HUES48 (cell line): ENCODE results near the gene OLR1.
"Not testable (repeated sequence)": the region's sequence is repeated elsewhere in the genome, so short reads cannot be mapped to it uniquely, and the experiment has no call there.

Experiments used
- H3K27ac ChIP-seq: one replicate; pipeline ENCODE4 v1.7.0; 2013; ENCODE audit warnings: low read depth, low read length, inconsistent platforms
- H3K27me3 ChIP-seq: 2 replicates; pipeline ENCODE4 v1.6.1; 2013; ENCODE audit warnings: mild to moderate bottlenecking, low read length; ENCODE audit not compliant: control insufficient read depth, insufficient read depth
- H3K36me3 ChIP-seq: 2 replicates; pipeline ENCODE4 v1.6.1; 2013; ENCODE audit warnings: low read length; ENCODE audit not compliant: control insufficient read depth, insufficient read depth
- H3K4me1 ChIP-seq: 2 replicates; pipeline ENCODE4 v1.6.1; 2013; ENCODE audit warnings: mild to moderate bottlenecking, low read length; ENCODE audit not compliant: control insufficient read depth, insufficient read depth
- H3K4me3 ChIP-seq: 2 replicates; pipeline ENCODE4 v1.5.1; 2013; ENCODE audit warnings: mild to moderate bottlenecking, low read depth, low read length
- H3K9ac ChIP-seq: 2 replicates; pipeline ENCODE4 v1.6.1; 2013; ENCODE audit warnings: mild to moderate bottlenecking, low read depth, low read length, moderate library complexity
- H3K9me3 ChIP-seq: 2 replicates; pipeline ENCODE4 v1.6.1; 2013; ENCODE audit warnings: low read length; ENCODE audit not compliant: control insufficient read depth, insufficient read depth

Gene OLR1

GRCh38 chr12:10190558-10191388 lies 18.8 kb upstream of the OLR1 start:
- peaks cover 6% of the 10 kb centered on the region; the same call in 1 of the 2 replicates for H3K4me1 ChIP-seq
- H3K27ac ChIP-seq, result peak overlapping the region; percentile 75
- no peaks in the 10 kb centered on the region for H3K36me3 ChIP-seq
- H3K27me3 ChIP-seq, result no peaks in the 10 kb centered on the region
- no peaks in the 10 kb centered on the region for H3K9me3 ChIP-seq
- H3K9ac ChIP-seq, result no peak overlapping the region
- H3K4me3 ChIP-seq, result no peak overlapping the region

GRCh38 chr12:10189653-10190052 lies 17.7 kb upstream of the OLR1 start:
- Histone ChIP-seq H3K27ac (no peak overlapping the region), H3K27me3 (no peaks in the 10 kb centered on the region), H3K36me3 (no peaks in the 10 kb centered on the region), H3K4me3 (no peak overlapping the region), H3K4me1 (peaks cover 6% of the 10 kb centered on the region; the same call in 1 of the 2 replicates), H3K9me3 (no peaks in the 10 kb centered on the region), H3K9ac (no peak overlapping the region)

GRCh38 chr12:10186958-10187357 lies 15.0 kb upstream of the OLR1 start:
- H3K4me1 ChIP-seq, H3K36me3 ChIP-seq: not testable (repeated sequence)

GRCh38 chr12:10186299-10186698 lies 14.4 kb upstream of the OLR1 start:
- Histone ChIP-seq H3K27me3 (no peaks in the 10 kb centered on the region), H3K27ac (no peak overlapping the region), H3K9ac (no peak overlapping the region), H3K4me3 (no peak overlapping the region), H3K4me1 (0 out of 2 replicates have a peak, but pooled peaks cover 3% of the 10 kb centered on the region), H3K9me3 (no peaks in the 10 kb centered on the region), H3K36me3 (no peaks in the 10 kb centered on the region)

More at GRCh38 chr12:10186958-10187357, 15.0 kb upstream of the OLR1 start:
- not testable (repeated sequence) for H3K9me3 ChIP-seq, H3K9ac ChIP-seq, H3K27ac ChIP-seq, H3K4me3 ChIP-seq, H3K27me3 ChIP-seq

GRCh38 chr12:10184261-10184843 lies 12.4 kb upstream of the OLR1 start:
- Histone ChIP-seq H3K9ac (no peak overlapping the region), H3K27ac (no peak overlapping the region), H3K9me3 (no peaks in the 10 kb centered on the region), H3K4me3 (no peak overlapping the region), H3K27me3 (no peaks in the 10 kb centered on the region), H3K36me3 (no peaks in the 10 kb centered on the region), H3K4me1 (0 out of 2 replicates have a peak, but pooled peaks cover 3% of the 10 kb centered on the region)

- H3K27me3 ChIP-seq, result no peaks in the 10 kb centered on the region
- H3K9ac ChIP-seq, result no peak overlapping the region
- H3K4me3 ChIP-seq, result no peak overlapping the region
- 0 out of 2 replicates have a peak, but pooled peaks cover 3% of the 10 kb centered on the region for H3K4me1 ChIP-seq
- no peaks in the 10 kb centered on the region for H3K9me3 ChIP-seq
- no peak overlapping the region for H3K27ac ChIP-seq
- no peaks in the 10 kb centered on the region for H3K36me3 ChIP-seq
Observed at GRCh38 chr12:10182354-10183049, 10.6 kb upstream of the OLR1 start.

- H3K27ac ChIP-seq, result no peak overlapping the region
Observed at GRCh38 chr12:10179776-10180181, 7.8 kb upstream of the OLR1 start.

GRCh38 chr12:10178821-10179220 lies 6.9 kb upstream of the OLR1 start, which contains the start of gene TMEM52B:
Gene TMEM52B, plus strand, starts transcription at chr12:10179032. Its CDS starts 543 bp downstream, at chr12:10179575.
- Histone ChIP-seq H3K4me3 (no peak within 1 kb of the TSS), H3K27ac (no peak within 1 kb of the TSS), H3K36me3 (no peaks in the 10 kb centered on the region), H3K4me1 (0 out of 2 replicates have a peak, but pooled peaks cover 3% of the 10 kb centered on the region), H3K27me3 (no peaks in the 10 kb centered on the region), H3K9me3 (no peaks in the 10 kb centered on the region), H3K9ac (no peak within 1 kb of the TSS)

More at GRCh38 chr12:10179776-10180181, 7.8 kb upstream of the OLR1 start:
- Histone ChIP-seq H3K27me3 (no peaks in the 10 kb centered on the region), H3K4me1 (0 out of 2 replicates have a peak, but pooled peaks cover 3% of the 10 kb centered on the region), H3K4me3 (no peak overlapping the region), H3K36me3 (no peaks in the 10 kb centered on the region), H3K9me3 (no peaks in the 10 kb centered on the region), H3K9ac (no peak overlapping the region)

GRCh38 chr12:10175846-10176636 lies 4.1 kb upstream of the OLR1 start:
- Histone ChIP-seq H3K36me3 (no peaks in the 10 kb centered on the region), H3K27ac (no peak overlapping the region)

GRCh38 chr12:10174986-10175614 lies 3.2 kb upstream of the OLR1 start:
- no peak overlapping the region for H3K27ac ChIP-seq
- no peaks in the 10 kb centered on the region for H3K4me1 ChIP-seq
- no peaks in the 10 kb centered on the region for H3K9me3 ChIP-seq
- H3K9ac ChIP-seq, result no peak overlapping the region
- no peak overlapping the region for H3K4me3 ChIP-seq
- H3K36me3 ChIP-seq, result no peaks in the 10 kb centered on the region
- no peaks in the 10 kb centered on the region for H3K27me3 ChIP-seq

More at GRCh38 chr12:10175846-10176636, 4.1 kb upstream of the OLR1 start:
- H3K4me1 ChIP-seq, result no peaks in the 10 kb centered on the region
- H3K9ac ChIP-seq, result no peak overlapping the region
- no peak overlapping the region for H3K4me3 ChIP-seq
- H3K9me3 ChIP-seq, result no peaks in the 10 kb centered on the region
- no peaks in the 10 kb centered on the region for H3K27me3 ChIP-seq
